GM23248 (cell line): ENCODE results near the gene TREML4.

Experiments used
- EZH2 ChIP-seq: fragments of 200-600 bp; sonication (generic); IDR thresholded peaks from 2 replicates; pipeline ENCODE4 v1.6.1; 2018; ENCODE audit warnings: antibody characterized with exemption, mild to moderate bottlenecking; ENCODE audit not compliant: insufficient read depth, poor library complexity, severe bottlenecking
- EZH2phosphoT487 ChIP-seq: fragments of 200-600 bp; sonication (generic); IDR thresholded peaks from 2 replicates; pipeline ENCODE4 v1.6.1; 2018; ENCODE audit warnings: antibody characterized with exemption, moderate library complexity, mild to moderate bottlenecking, low read depth; ENCODE audit not compliant: insufficient read depth

DNA sequence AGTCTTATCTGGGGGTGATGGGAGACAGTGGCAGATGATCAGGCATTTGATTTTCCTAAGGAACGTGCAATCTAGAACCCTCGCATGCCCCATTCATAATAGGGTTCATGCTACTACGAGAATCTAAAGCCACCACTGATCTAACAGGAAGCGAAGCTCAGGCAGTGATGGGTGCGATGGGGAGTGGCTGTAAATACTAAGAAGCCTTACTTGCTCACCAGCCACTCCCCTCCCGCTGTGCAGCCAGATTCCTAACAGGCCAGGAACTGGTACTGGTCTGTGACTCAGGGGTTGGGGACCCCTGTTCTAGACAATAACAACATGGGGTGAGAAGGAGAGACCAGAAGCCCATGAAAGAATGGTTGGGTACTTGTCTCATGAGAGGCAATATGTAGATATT, 4.5 kb downstream of the TREML4 start:
- TF ChIP-seq EZH2phosphoT487 (no peak), EZH2 (no peak)
